ENCODE data around the gene GNAI3.

Gene GNAI3

GRCh38 chr1:109592916-109593315 lies 44.5 kb downstream of the GNAI3 start:
- Histone ChIP-seq H3K79me2 (ENCODE audit: insufficient read depth, low read length) (no peaks in the 10 kb centered on the region), H3K4me2 (ENCODE audit: low read depth, low read length, poor library complexity, severe bottlenecking) (no peak overlapping the region), H3K9ac (ENCODE audit: low read length) (no peak overlapping the region), H3F3A (ENCODE audit: insufficient read depth) (peaks cover 7% of the 10 kb centered on the region; the same call in 1 of the 2 replicates), H3K27ac (ENCODE audit: low read depth, low read length) (no peak overlapping the region), H3K36me3 (ENCODE audit: low read length) (peaks cover 15% of the 10 kb centered on the region; the same call in 1 of the 2 replicates), H3K9me2 (replicated peaks; ENCODE audit: insufficient read depth, low read length) (no peaks in the 10 kb centered on the region), H3K27me3 (ENCODE audit: low read length) (no peaks in the 10 kb centered on the region), H4K20me1 (ENCODE audit: low read depth, low read length) (no peaks in the 10 kb centered on the region), H3K4me3 (ENCODE audit: insufficient read depth, low read length, poor library complexity, severe bottlenecking) (no peak overlapping the region), H2AFZ (ENCODE audit: low read depth, low read length, severe bottlenecking) (no peak overlapping the region), H3K9me3 (ENCODE audit: insufficient read depth, low read length) (no peaks in the 10 kb centered on the region)
- no peak for TF ChIP-seq CTCF (IDR thresholded peaks at IDR 0.05; ENCODE audit: insufficient read depth, low read length, poor library complexity, severe bottlenecking)
- TF ChIP-seq EZH2phosphoT487 (conservative IDR thresholded peaks at IDR 0.05; ENCODE audit: low read length) = no peak

- Histone ChIP-seq H3K9me3 (ENCODE audit: insufficient read depth, low read length) (no peaks in the 10 kb centered on the region), H3F3A (ENCODE audit: insufficient read depth) (peaks cover 2% of the 10 kb centered on the region; the same call in 1 of the 2 replicates), H3K9ac (ENCODE audit: low read length) (no peak overlapping the region), H3K4me2 (ENCODE audit: low read depth, low read length, poor library complexity, severe bottlenecking) (no peak overlapping the region), H2AFZ (ENCODE audit: low read depth, low read length, severe bottlenecking) (no peak overlapping the region), H3K36me3 (ENCODE audit: low read length) (peaks cover 15% of the 10 kb centered on the region; the same call in 1 of the 2 replicates), H3K27ac (ENCODE audit: low read depth, low read length) (no peak overlapping the region), H4K20me1 (ENCODE audit: low read depth, low read length) (no peaks in the 10 kb centered on the region), H3K27me3 (ENCODE audit: low read length) (no peaks in the 10 kb centered on the region), H3K79me2 (ENCODE audit: insufficient read depth, low read length) (no peaks in the 10 kb centered on the region), H3K4me3 (ENCODE audit: insufficient read depth, low read length, poor library complexity, severe bottlenecking) (no peak overlapping the region), H3K9me2 (replicated peaks; ENCODE audit: insufficient read depth, low read length) (no peaks in the 10 kb centered on the region)
- TF ChIP-seq EZH2phosphoT487 (conservative IDR thresholded peaks at IDR 0.05; ENCODE audit: low read length) (no peak), CTCF (IDR thresholded peaks at IDR 0.05; ENCODE audit: insufficient read depth, low read length, poor library complexity, severe bottlenecking) (no peak)
These were observed 47.1 kb downstream of the GNAI3 start for GRCh38 chr1:109595531-109595930.

GRCh38 chr1:109598156-109598555 lies 49.7 kb downstream of the GNAI3 start:
- H3F3A ChIP-seq (ENCODE audit: insufficient read depth) = 0 out of 2 replicates have a peak, but pooled peaks cover 2% of the 10 kb centered on the region
- H3K27me3 ChIP-seq (ENCODE audit: low read length) = no peaks in the 10 kb centered on the region
- no peak overlapping the region for H3K4me3 ChIP-seq (ENCODE audit: insufficient read depth, low read length, poor library complexity, severe bottlenecking)
- no peak overlapping the region for H3K9ac ChIP-seq (ENCODE audit: low read length)
- H3K36me3 ChIP-seq (ENCODE audit: low read length) = peaks cover 4% of the 10 kb centered on the region; the same call in 1 of the 2 replicates
- no peaks in the 10 kb centered on the region for H4K20me1 ChIP-seq (ENCODE audit: low read depth, low read length)
- H3K9me3 ChIP-seq (ENCODE audit: insufficient read depth, low read length) = no peaks in the 10 kb centered on the region
- no peaks in the 10 kb centered on the region for H3K9me2 ChIP-seq (replicated peaks; ENCODE audit: insufficient read depth, low read length)
- H3K4me2 ChIP-seq (ENCODE audit: low read depth, low read length, poor library complexity, severe bottlenecking) = no peak overlapping the region
- no peak overlapping the region for H2AFZ ChIP-seq (ENCODE audit: low read depth, low read length, severe bottlenecking)
- no peak for TF ChIP-seq EZH2phosphoT487 (conservative IDR thresholded peaks at IDR 0.05; ENCODE audit: low read length)
- TF ChIP-seq CTCF (IDR thresholded peaks at IDR 0.05; ENCODE audit: insufficient read depth, low read length, poor library complexity, severe bottlenecking) = no peak
- no peak overlapping the region for H3K27ac ChIP-seq (ENCODE audit: low read depth, low read length)
- no peaks in the 10 kb centered on the region for H3K79me2 ChIP-seq (ENCODE audit: insufficient read depth, low read length)

Measured in SU-DHL-6 (cell line).